ENCODE results near the gene C1orf35.
"Not testable (repeated sequence)": the region's sequence is repeated elsewhere in the genome, so short reads cannot be mapped to it uniquely, and the experiment has no call there.

C1orf35 gene

DNA sequence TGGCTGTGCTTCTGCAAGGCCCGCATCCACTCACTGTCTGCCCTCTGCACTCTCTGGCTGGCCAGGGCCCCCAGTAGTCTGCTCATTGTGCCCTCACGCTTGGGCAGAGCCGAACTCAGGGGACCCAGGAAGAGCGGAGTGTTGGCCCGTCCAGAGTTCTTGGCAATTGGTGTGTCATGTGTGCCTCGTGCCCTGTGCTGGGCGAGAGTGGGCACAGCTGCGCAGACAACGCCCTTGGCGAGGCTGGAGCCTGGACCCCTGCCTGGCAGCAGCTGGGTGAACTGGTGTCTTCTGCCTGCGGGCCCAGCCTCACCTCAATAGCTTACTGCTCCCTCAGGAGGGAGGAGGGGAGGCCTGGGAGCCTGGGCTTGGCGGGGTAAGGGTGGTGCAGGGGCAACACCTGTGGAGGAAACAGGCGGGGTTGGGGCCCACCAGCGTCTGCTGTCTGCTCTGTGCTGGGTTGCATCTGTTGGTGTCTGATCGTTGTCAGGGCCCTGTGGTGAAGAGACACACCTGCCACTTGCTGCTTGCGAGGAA, 39.1 kb upstream of the C1orf35 start:
- no peak for DNase-seq

- no peak for DNase-seq
Measured at GRCh38 chr1:228141226-228142044, 38.3 kb upstream of the C1orf35 start.

DNA sequence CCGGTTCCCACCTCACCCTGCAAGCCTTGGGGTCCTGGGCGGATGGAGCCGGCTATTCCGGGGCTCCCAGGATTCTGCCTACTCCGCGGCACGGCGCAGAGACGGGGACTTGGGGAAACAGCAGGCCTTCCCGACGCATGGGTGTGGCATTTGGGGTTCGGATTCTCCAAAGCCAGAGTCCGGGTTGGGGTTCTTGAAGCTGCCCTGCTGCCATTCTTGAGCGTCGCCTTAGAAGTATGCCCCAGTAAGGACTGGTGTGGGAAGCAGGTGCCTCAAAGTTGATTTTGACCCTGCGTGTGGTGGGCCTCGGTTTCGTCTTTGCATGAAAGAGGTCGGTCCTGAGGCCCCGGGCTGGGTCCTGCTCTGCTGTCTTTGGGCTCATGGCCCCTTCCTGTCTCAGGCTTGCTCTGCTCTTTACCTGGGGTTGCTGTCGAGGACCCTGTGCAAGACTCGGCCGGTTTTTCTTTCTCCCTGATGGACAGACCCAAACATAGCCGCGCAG, 37.6 kb upstream of the C1orf35 start:
- no peak for DNase-seq

DNA sequence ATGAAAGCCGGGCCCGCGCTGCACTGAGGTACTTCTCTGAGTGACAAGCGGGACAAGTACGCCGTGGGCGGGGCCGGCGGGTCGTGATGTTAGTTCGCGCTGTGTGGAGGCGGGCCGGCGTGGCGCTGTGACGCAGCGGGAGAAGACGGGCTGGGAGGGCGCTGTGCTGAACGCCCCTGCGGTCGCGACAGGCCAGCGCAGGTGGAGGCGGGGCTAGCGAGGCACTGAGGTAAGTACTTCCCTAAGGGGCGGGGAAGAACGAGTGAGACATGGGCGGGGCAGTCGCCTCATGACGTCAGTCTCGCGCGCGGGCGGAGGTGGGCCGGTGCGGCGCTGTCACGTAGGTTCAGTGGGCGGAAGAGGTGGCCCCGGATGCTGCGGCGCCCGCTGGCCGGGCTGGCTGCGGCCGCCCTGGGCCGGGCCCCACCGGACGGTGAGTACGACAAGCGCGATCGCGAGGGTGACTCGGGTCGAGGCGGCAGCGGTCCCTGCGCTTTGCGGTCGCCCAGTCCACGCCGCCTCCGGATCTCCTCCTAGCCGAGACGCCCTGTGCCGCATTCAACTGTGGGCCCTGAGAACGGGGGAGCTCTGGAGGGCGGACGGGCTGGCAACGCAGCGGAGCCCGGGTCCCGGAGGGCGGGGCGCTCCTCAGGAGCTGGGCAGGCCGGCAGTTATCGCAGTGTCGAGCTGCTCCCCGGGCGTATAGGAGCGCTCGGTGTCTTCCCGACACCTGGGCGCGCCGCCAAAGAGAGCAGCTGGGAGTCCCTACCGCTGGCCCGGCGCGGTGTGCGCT, 37.0 kb upstream of the C1orf35 start, which contains the start of gene GUK1:
TSS of gene GUK1 (plus strand) at position 349 of the 793 bp plus-strand sequence. CDS start at position 373, 24 bp downstream.
- peak; percentile 93 for DNase-seq

DNA sequence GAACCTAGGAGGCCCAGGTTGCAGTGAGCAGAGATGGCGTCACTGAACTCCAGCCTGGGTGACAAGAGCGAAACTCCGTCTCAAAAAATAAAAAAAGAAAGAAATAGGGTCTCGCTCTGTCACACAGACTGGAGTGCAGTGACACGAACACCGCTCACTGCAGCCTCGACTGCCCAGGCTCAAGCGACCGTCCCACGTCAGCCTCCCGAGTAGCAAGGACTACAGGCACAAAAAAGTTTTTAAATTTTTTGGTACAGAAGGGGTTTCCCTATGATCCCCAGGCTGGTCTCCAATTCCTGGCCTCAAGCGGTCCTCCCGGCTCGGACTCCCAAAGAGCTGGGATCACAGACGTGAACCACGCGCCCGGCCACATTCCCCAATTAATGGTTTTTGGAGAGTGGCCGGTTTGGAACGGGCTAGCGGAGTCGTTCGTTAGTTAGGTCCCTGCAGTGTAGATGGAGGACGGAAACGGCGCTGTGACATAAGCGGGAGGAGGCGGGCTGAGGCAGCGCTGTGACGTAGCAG, 36.3 kb upstream of the C1orf35 start:
- no peak for DNase-seq

DNA sequence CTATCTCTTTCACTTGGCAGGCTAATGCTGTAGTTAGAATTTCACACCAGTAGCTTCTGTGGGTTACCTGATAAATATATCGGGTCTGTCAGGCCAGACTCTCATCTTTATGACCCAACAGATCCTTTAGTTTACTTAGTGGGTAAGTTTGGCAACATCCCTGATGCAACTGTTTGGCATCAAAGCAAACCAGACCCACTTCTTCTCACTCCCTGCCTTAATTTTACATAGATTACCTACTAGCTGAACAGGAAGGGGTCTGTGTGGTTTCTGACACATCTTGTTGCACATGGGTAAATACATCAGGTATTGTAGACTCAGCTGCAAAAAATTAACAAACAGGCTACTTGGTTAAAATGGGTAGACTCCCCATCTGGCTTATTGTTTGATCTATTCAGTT, 33.8 kb upstream of the C1orf35 start:
- DNase-seq: no peak

GRCh38 chr1:228134591-228134990, 31.5 kb upstream of the C1orf35 start:
- no peak for DNase-seq

- DNase-seq: no peak
Measured at GRCh38 chr1:228131766-228132165, 28.6 kb upstream of the C1orf35 start.

- no peak for DNase-seq
Measured at GRCh38 chr1:228125185-228125584, 22.1 kb upstream of the C1orf35 start.

GRCh38 chr1:228123505-228123904, 20.4 kb upstream of the C1orf35 start:
- no peak for DNase-seq

- no peak for DNase-seq
Measured at GRCh38 chr1:228122921-228123441, 19.9 kb upstream of the C1orf35 start.

DNA sequence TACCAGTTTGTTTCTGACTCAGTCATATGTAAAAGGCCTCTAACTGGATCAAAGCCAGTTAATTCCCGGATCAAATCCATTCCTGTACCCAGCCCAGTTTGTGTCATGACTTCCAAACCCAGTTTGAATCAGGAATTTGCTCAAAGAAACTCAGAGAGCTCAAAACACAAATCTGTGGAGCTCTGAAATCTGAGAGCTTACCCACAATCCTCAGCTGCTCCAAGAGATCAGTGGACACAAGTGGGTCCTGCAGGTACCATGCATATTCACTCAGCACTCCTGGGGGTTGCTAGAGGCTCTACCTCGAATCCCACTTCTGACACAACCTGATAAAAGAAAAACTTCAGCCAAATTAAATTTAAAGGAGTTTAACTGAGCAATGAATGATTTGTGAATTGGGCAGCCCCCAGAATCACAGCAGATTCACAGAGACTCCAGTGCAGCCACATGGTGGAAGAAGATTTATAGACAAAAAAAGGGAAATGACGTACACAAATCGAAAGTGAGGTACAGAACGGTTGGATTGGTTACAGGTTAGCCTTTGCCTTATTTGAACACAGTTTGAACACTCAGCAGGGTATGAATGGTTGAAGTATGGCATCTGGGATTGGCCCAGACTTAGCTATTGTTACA, 17.8 kb upstream of the C1orf35 start:
- no peak for DNase-seq

DNA sequence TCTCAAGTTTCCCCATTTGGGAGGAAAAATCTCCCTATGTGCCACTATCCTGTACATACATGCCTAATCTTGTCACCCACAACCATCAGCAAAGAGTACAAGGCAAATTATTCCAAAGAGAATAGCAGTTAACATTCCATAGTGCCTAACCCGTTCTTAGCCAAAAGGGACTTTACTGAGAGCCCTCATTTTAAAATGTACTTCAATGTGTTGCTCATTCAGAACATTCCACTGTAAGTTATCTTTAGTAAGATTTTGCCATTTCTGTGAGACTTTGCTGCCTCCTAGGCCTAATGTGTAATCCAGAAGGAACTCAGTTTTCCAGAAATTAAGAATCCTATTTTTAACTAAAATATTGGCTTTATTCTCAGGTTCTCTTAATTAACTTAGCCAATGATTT, 17.2 kb upstream of the C1orf35 start:
- DNase-seq: no peak

- no peak for DNase-seq
Measured at GRCh38 chr1:228118040-228118439, 14.9 kb upstream of the C1orf35 start.

DNA sequence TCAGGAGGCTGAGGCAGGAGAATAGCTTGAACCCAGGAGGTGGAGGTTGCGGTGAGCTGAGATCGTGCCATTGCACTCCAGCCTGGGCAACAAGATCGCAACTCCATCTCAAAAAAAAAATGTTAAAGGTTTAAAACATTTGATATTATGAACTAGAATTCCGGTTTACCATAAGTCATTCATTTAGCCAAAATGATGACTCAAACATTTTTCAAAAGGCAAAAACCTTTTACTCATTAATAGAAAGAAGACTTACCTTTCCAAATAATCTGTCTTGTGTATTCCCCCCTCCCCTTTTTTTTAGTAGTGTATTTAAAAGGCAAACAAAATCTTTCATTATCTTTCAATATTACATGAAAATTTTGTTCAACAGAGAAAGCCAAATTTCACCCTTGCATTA, 14.2 kb upstream of the C1orf35 start:
- DNase-seq: no peak

DNA sequence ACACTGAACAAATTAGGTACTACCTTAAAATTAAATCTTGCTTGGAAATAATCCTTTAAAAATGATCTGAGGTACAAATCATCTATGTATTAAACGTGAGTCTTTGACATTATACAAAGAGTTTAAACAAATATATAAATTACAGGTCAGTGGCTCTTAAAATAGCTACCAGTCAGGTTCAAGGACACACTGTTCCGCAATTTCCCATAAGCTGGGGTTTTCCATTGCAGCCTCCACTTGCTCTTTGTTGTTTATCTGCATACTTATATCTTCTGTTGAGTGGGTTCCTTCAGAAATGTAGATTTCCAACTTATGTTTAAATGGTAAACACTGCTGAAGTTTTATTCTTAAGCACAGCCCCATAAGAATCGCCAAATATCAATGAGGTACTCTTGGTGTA, 11.7 kb upstream of the C1orf35 start:
- no peak for DNase-seq

- no peak for DNase-seq
Measured at GRCh38 chr1:228112617-228113016, 9.5 kb upstream of the C1orf35 start.

DNA sequence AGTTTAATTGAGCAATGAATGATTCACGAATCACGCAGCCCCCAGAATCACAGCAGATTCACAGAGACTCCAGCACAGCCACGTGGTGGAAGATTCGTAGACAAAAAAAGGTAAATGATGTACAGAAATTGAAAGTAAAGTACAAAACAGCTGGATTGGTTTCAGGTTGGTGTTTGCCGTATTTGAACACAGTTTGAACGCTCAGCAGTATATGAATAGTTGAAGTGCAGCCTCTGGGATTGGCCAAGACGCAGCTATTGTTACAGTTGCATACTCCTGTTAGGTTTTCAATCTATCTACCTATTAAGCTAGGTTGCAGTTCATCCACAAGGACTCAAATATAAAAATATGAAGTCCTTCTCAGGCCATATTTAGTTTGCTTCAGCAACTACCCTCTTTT, 9.0 kb upstream of the C1orf35 start:
- DNase-seq: no peak

- not testable (repeated sequence) for DNase-seq
Measured at GRCh38 chr1:228111315-228111714, 8.2 kb upstream of the C1orf35 start.

GRCh38 chr1:228110556-228110955, 7.4 kb upstream of the C1orf35 start:
- DNase-seq: no peak

GRCh38 chr1:228109962-228110488, 6.9 kb upstream of the C1orf35 start:
- no peak for DNase-seq

Data from NCI-H1417 treated with DMSO at 0.1 percent for 48 hours (cell line).